ENCODE measurements around the gene TSLP. TPM values are rescaled to one million over a fixed set of nuclear protein-coding genes. Genes with fewer than 3 reads are reported as not detected.

Gene TSLP
- total and polyA plus RNA-seq, 4 donors: 0.09 to 0.22 (median 0.17) TPM

DNA sequence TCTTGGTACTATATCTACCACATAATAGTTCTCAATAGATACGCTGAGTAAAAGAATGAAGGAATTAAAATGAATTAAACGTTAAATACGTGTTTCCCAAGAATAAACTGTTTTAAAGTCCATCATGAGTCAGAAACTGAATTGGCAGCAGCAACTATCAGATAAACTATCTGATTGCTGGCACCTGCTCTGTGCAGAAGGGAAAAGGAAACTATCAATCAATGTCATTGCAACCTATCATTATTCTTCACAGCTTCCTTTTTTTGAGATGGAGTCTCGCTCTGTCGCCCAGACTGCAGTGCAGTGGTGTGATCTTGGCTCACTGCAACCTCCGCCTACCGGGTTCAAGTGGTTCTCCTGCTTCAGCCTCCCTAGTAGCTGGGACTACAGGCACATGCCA lies 11.8 kb downstream of the TSLP start:
- no peaks in the 10 kb centered on the region for H3K36me3 ChIP-seq (ENCODE audit: control insufficient read depth, insufficient read depth, low read length)
- H3K4me3 ChIP-seq (ENCODE audit: low read depth, low read length): no peak overlapping the region
- 91% methylated on average over 4 of the region's 7 CpGs for WGBS (ENCODE audit: insufficient coverage)
- no peaks in the 10 kb centered on the region for H3K4me1 ChIP-seq (ENCODE audit: control insufficient read depth, insufficient read depth, low read length)
- no peaks in the 10 kb centered on the region for H3K9me3 ChIP-seq (ENCODE audit: control insufficient read depth, insufficient read depth, low read length)
- H3K27me3 ChIP-seq (ENCODE audit: control insufficient read depth, insufficient read depth, low read length): no peaks in the 10 kb centered on the region
- no peak overlapping the region for H3K27ac ChIP-seq (ENCODE audit: low read depth, low read length)
- no peak for DNase-seq (ENCODE audit: low read depth in 4 of 6, low spot score in 6 of 6)

GRCh38 chr5:111092062-111092853 lies 20.7 kb downstream of the TSLP start, which contains the start of gene WDR36:
TSS of gene WDR36 (plus strand) at chr5:111092348. CDS start at chr5:111092457, 109 bp downstream.
- H3K9me3 ChIP-seq (ENCODE audit: control insufficient read depth, insufficient read depth, low read length): no peaks in the 10 kb centered on the region
- H3K4me3 ChIP-seq (ENCODE audit: low read depth, low read length): peak within 1 kb of the TSS; percentile 92
- H3K36me3 ChIP-seq (ENCODE audit: control insufficient read depth, insufficient read depth, low read length): no peaks in the 10 kb centered on the region
- peak within 1 kb of the TSS; percentile 79 for H3K27ac ChIP-seq (ENCODE audit: low read depth, low read length)
- no peaks in the 10 kb centered on the region for H3K27me3 ChIP-seq (ENCODE audit: control insufficient read depth, insufficient read depth, low read length)
- peak; percentile 88 to 98 (median 92) for DNase-seq (ENCODE audit: low read depth in 4 of 6, low spot score in 6 of 6)
- WGBS (ENCODE audit: insufficient coverage): under 1% methylated on average over 49 of the region's 50 CpGs
- peaks cover 3% of the 10 kb centered on the region for H3K4me1 ChIP-seq (ENCODE audit: control insufficient read depth, insufficient read depth, low read length)

DNA sequence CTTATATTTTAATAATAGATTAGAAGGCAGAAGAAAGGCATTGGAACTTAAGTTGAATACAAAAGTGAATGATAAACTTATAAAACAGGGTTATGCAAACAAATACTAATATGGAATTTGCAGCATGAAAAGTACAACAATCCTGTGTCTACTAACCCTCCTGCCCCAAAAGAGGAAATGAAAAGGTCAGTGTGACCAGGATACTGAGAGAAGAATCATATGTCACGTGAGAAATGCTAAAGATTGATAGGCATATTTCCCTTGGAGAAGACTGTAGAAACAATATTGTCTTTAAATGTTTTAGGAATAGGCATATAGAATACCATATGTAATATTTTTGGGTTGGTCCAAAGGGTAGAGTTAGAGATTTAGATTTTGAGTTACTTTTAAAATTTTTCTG lies 24.5 kb downstream of the TSLP start:
- no peaks in the 10 kb centered on the region for H3K9me3 ChIP-seq (ENCODE audit: control insufficient read depth, insufficient read depth, low read length)
- no CpG with 5 or more reads among the region's 1 CpG for WGBS (ENCODE audit: insufficient coverage)

DNA sequence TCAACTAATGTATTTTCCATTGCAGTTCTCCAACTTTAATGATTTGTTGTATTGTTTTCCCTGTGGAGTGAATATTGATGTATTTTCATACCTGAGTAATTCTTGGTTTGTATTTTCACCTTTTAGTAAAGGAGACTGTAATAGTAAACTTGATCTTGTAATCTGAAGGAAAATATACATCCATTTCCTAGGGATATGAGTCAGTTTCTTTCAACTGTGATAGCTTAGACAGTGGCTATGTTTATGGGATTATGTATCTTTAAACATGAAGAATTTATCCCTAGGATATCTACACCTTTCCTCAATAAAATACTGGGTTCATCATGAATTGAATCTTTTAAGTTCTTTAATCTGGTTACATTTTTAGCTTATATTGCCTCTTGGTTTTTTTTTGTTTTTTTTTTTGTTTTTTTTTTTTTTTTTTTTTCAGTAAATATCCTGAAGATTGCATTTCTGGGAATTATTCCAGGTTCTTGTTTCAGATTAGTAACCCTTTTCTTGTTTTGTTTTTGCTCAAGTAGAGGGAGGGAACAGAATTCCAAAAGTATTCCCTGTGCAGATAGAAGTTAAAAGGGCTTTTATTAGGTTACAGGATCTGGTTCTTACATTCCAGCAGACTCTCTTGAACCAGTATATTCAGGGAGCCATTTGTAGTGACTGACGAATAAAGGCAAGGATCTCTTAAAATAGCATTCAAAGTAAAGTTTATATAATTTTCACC lies 27.7 kb downstream of the TSLP start:
- peaks cover 2% of the 10 kb centered on the region for H3K36me3 ChIP-seq (ENCODE audit: control insufficient read depth, insufficient read depth, low read length)
- DNase-seq (ENCODE audit: low read depth in 4 of 6, low spot score in 6 of 6): no peak
- H3K27me3 ChIP-seq (ENCODE audit: control insufficient read depth, insufficient read depth, low read length): no peaks in the 10 kb centered on the region
- H3K4me1 ChIP-seq (ENCODE audit: control insufficient read depth, insufficient read depth, low read length): no peaks in the 10 kb centered on the region
- no peak overlapping the region for H3K27ac ChIP-seq (ENCODE audit: low read depth, low read length)
- no peak overlapping the region for H3K4me3 ChIP-seq (ENCODE audit: low read depth, low read length)
- no peaks in the 10 kb centered on the region for H3K9me3 ChIP-seq (ENCODE audit: control insufficient read depth, insufficient read depth, low read length)
- WGBS (ENCODE audit: insufficient coverage): no CpG with 5 or more reads among the region's 1 CpG

More for the DNA sequence above, 24.5 kb downstream of the TSLP start:
- no peak overlapping the region for H3K27ac ChIP-seq (ENCODE audit: low read depth, low read length)
- H3K27me3 ChIP-seq (ENCODE audit: control insufficient read depth, insufficient read depth, low read length): no peaks in the 10 kb centered on the region
- peaks cover 3% of the 10 kb centered on the region for H3K4me1 ChIP-seq (ENCODE audit: control insufficient read depth, insufficient read depth, low read length)
- DNase-seq (ENCODE audit: low read depth in 4 of 6, low spot score in 6 of 6): no peak
- no peak overlapping the region for H3K4me3 ChIP-seq (ENCODE audit: low read depth, low read length)
- peaks cover 2% of the 10 kb centered on the region for H3K36me3 ChIP-seq (ENCODE audit: control insufficient read depth, insufficient read depth, low read length)

DNA sequence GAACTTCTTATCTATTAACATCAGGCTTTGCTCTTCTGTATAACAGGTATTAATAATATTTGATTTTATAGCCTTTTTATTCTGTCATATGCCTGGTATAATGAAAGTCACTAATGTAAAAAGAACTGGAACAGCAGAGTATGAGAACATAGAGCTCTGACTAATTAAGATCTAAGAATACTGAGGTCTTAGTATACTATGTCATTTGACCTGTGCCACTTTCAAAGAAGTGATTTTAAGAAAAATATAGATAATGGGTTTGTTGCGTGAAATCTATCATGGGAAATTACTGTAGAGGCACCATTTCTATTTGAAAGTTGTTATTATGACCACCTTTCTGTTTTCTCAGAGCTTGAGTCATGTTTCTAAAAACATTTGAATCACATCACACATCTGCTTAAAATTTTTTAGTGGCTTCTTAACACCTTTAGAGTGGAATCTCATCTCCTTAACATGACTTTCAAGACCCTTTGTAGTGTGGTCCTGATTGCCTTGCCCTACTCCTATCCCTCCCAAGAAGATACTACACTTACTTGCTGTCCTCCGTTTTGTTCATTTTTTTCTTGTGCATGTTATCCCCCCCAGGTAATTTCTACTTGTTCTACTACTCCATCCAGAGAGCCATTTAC lies 34.9 kb downstream of the TSLP start:
- no peak for DNase-seq (ENCODE audit: low read depth in 4 of 6, low spot score in 6 of 6)
- no peaks in the 10 kb centered on the region for H3K4me1 ChIP-seq (ENCODE audit: control insufficient read depth, insufficient read depth, low read length)
- H3K4me3 ChIP-seq (ENCODE audit: low read depth, low read length): no peak overlapping the region
- no CpG with 5 or more reads among the region's 2 CpGs for whole genome bisulfite sequencing (ENCODE audit: insufficient coverage)
- H3K36me3 ChIP-seq (ENCODE audit: control insufficient read depth, insufficient read depth, low read length): peaks cover 6% of the 10 kb centered on the region
- H3K27ac ChIP-seq (ENCODE audit: low read depth, low read length): no peak overlapping the region
- H3K9me3 ChIP-seq (ENCODE audit: control insufficient read depth, insufficient read depth, low read length): no peaks in the 10 kb centered on the region
- no peaks in the 10 kb centered on the region for H3K27me3 ChIP-seq (ENCODE audit: control insufficient read depth, insufficient read depth, low read length)

DNA sequence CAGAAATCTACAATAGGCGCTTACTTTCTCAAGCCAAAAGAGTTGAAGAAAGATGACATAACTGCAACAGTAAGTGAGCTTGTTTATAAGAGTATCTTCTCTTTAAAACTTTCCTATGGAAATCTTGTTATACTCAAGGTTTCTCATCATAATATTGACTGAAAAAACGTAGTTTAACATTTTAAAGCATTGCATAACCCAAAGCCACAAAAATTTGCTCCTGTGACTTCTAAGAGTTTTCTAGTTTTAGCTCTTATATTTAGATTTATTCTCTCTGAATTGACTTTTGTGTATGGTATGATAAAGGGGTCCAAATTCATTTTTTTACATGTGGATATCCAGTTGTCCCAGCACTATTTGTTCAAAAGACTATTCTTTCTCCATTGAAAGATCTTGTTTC lies 35.9 kb downstream of the TSLP start:
- no peak for DNase-seq (ENCODE audit: low read depth in 4 of 6, low spot score in 6 of 6)
- no peak overlapping the region for H3K4me3 ChIP-seq (ENCODE audit: low read depth, low read length)
- peaks cover 6% of the 10 kb centered on the region for H3K36me3 ChIP-seq (ENCODE audit: control insufficient read depth, insufficient read depth, low read length)
- no peak overlapping the region for H3K27ac ChIP-seq (ENCODE audit: low read depth, low read length)
- no peaks in the 10 kb centered on the region for H3K27me3 ChIP-seq (ENCODE audit: control insufficient read depth, insufficient read depth, low read length)
- WGBS (ENCODE audit: insufficient coverage): no CpG with 5 or more reads among the region's 2 CpGs
- no peaks in the 10 kb centered on the region for H3K9me3 ChIP-seq (ENCODE audit: control insufficient read depth, insufficient read depth, low read length)
- no peaks in the 10 kb centered on the region for H3K4me1 ChIP-seq (ENCODE audit: control insufficient read depth, insufficient read depth, low read length)

DNA sequence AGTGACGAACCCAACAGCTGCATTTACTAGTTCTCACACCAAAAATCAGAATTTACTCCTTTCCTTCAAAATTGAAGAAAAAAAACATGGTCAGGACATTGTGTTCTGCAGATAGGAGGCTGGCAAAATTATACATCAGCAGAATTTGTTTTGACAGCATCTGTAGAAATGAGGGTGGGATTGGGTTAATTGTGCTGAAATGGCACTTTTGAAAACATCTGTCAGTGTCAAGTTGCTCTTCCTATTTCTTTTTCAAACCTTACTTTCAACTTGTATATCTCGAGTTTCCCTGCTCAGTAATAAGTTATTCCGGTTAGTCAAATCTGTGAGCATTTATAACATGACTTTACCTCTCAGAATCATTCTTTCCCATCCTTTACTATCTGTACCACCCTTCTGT lies 40.4 kb downstream of the TSLP start:
- no peaks in the 10 kb centered on the region for H3K36me3 ChIP-seq (ENCODE audit: control insufficient read depth, insufficient read depth, low read length)
- no peaks in the 10 kb centered on the region for H3K27me3 ChIP-seq (ENCODE audit: control insufficient read depth, insufficient read depth, low read length)
- no peak overlapping the region for H3K4me3 ChIP-seq (ENCODE audit: low read depth, low read length)
- no peak for DNase-seq (ENCODE audit: low read depth in 4 of 6, low spot score in 6 of 6)
- H3K4me1 ChIP-seq (ENCODE audit: control insufficient read depth, insufficient read depth, low read length): no peaks in the 10 kb centered on the region
- H3K27ac ChIP-seq (ENCODE audit: low read depth, low read length): no peak overlapping the region
- WGBS (ENCODE audit: insufficient coverage): 100% methylated on average over 2 of the region's 3 CpGs
- H3K9me3 ChIP-seq (ENCODE audit: control insufficient read depth, insufficient read depth, low read length): no peaks in the 10 kb centered on the region

- H3K27me3 ChIP-seq (ENCODE audit: control insufficient read depth, insufficient read depth, low read length): no peaks in the 10 kb centered on the region
These were observed 42.2 kb downstream of the TSLP start for GRCh38 chr5:111113678-111114077.

GRCh38 chr5:111115229-111115628 lies 43.7 kb downstream of the TSLP start:
- H3K27ac ChIP-seq (ENCODE audit: low read depth, low read length): no peak overlapping the region
- WGBS (ENCODE audit: insufficient coverage): no CpG with 5 or more reads among the region's 1 CpG
- H3K27me3 ChIP-seq (ENCODE audit: control insufficient read depth, insufficient read depth, low read length): no peaks in the 10 kb centered on the region
- no peak for DNase-seq (ENCODE audit: low read depth in 4 of 6, low spot score in 6 of 6)
- H3K4me3 ChIP-seq (ENCODE audit: low read depth, low read length): no peak overlapping the region
- no peaks in the 10 kb centered on the region for H3K4me1 ChIP-seq (ENCODE audit: control insufficient read depth, insufficient read depth, low read length)
- no peaks in the 10 kb centered on the region for H3K9me3 ChIP-seq (ENCODE audit: control insufficient read depth, insufficient read depth, low read length)
- H3K36me3 ChIP-seq (ENCODE audit: control insufficient read depth, insufficient read depth, low read length): no peaks in the 10 kb centered on the region

More at GRCh38 chr5:111113678-111114077, 42.2 kb downstream of the TSLP start:
- H3K4me1 ChIP-seq (ENCODE audit: control insufficient read depth, insufficient read depth, low read length): no peaks in the 10 kb centered on the region
- H3K9me3 ChIP-seq (ENCODE audit: control insufficient read depth, insufficient read depth, low read length): no peaks in the 10 kb centered on the region
- H3K27ac ChIP-seq (ENCODE audit: low read depth, low read length): no peak overlapping the region
- no CpG with 5 or more reads among the region's 3 CpGs for WGBS (ENCODE audit: insufficient coverage)
- H3K4me3 ChIP-seq (ENCODE audit: low read depth, low read length): no peak overlapping the region
- no peak for DNase-seq (ENCODE audit: low read depth in 4 of 6, low spot score in 6 of 6)
- H3K36me3 ChIP-seq (ENCODE audit: control insufficient read depth, insufficient read depth, low read length): no peaks in the 10 kb centered on the region
